Measurements from ENCODE around the gene FOXP1.

DNA sequence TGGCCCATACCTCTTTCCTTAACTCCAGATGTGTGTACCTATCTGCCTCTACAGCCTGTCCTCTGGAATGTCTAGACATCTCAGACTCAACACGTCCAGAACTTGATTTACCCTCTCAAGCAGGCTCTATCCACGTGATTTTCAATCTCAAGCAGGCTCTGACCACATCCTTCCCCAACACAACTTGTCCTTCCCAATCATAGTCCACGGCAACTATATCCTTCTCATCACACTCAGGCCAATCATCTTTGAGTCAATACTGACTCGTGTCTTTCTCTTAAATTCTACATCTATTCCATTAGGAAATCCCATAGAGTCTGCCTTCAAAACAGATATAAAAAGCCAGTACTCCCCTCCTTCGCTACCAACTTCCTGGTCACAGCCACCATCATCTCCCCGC lies 70.4 kb downstream of the FOXP1 start:
- TF ChIP-seq, protein P1, sequence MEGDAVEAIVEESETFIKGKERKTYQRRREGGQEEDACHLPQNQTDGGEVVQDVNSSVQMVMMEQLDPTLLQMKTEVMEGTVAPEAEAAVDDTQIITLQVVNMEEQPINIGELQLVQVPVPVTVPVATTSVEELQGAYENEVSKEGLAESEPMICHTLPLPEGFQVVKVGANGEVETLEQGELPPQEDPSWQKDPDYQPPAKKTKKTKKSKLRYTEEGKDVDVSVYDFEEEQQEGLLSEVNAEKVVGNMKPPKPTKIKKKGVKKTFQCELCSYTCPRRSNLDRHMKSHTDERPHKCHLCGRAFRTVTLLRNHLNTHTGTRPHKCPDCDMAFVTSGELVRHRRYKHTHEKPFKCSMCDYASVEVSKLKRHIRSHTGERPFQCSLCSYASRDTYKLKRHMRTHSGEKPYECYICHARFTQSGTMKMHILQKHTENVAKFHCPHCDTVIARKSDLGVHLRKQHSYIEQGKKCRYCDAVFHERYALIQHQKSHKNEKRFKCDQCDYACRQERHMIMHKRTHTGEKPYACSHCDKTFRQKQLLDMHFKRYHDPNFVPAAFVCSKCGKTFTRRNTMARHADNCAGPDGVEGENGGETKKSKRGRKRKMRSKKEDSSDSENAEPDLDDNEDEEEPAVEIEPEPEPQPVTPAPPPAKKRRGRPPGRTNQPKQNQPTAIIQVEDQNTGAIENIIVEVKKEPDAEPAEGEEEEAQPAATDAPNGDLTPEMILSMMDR (IDR thresholded peaks at IDR 0.05), result no peak
- no peak for TF ChIP-seq POLR2A (IDR thresholded peaks at IDR 0.05)

Data from adrenal gland (tissue), 5 donors.